Measurements from ENCODE around the gene CTBP2.

The CTBP2 gene

DNA sequence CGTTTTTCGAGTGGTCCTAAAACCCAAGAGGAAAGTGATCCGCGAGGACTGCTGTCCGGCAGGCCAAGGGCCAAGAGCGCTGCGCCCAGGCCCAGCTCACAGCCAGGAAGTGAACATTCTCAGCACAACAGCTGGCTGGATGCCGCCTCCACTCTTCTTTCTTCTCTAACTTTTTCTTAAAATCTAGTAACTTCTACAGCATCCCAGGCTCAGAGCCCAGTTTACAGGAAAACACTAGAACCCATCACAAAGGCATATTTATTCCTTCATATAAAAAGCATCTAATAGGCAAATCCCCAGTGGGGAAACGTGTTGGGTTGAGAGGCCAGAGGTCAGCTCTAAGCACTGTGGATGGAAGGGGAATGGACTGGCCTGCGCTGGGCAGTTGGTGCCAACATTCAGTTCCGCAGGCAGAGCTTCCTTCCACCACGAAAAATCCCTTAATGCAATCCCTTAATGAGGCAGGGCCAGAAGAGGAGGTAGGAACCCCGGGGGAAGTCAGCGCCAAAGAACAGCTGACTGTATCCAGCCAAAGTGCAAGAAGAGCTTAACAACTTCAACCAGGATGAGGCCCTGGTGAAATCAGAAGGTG, 143.7 kb downstream of the CTBP2 start:
- DNase-seq, result no peak

GRCh38 chr10:125016123-125016522, 144.2 kb downstream of the CTBP2 start:
- DNase-seq, result no peak

- no peak for DNase-seq
Observed at GRCh38 chr10:125015356-125015944, 144.9 kb downstream of the CTBP2 start.

DNA sequence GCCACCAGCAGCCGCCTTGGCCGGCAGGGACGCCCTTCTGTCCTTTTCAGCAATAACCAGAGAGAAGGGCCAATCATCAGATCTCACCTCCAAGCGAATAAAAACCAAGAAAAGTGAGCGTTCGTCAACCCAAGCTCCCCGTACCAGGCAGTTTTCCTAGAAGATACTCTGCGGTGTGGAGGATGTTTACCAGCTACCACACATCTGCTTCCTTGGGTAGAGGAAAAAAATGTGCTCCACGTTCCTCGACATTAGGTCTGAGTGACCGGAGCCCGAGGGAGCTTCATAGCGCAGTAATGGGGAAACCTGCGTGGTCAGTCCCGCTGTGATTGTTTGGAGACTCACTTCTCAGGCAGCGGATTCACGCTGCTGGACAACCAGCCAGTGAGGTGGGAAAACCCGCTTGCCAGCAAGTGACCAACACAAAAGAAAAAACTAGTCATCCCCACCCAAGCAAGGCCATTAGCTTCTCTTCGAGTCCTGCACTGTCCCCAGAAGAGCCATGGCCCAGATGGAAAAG, 145.5 kb downstream of the CTBP2 start:
- no peak for DNase-seq

DNA sequence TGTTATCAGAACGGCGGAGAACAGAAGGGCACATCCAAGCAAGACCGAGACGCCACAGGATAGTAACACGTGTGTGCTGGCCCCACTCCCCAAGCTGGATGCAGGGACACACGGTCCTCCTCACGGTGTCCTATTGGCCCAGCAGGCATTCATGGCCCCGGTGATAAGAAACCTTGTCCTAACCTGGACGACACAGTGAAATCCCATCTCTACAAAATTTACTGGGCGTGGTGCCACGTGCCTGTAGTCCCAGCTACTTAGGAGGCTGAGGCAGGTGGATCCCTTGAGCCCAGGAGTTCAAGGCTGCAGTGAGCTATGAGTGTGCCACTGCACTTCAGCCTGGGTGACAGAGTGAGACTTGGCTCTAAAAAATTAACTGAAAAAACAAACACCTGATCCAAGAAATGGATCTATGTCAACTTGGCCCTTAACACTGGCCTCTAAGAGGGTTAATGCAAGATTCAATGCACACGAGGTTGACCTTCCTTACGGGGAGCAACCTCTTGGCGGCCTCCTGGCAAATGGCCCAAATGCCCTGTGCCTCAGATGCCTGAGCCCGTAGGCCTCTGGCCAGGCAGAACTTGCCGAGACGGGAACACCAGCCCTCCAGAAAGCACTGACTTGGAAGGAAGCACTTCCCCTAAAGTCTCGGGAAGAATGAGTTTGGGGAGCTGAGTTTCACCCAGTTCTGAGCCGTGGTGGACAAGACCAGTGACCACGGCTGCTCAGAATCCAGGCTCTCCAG, 146.1 kb downstream of the CTBP2 start:
- no peak for DNase-seq

- no peak for DNase-seq
Observed at GRCh38 chr10:125013529-125013872, 146.9 kb downstream of the CTBP2 start.

- DNase-seq, result no peak
Observed at GRCh38 chr10:125012851-125013528, 147.4 kb downstream of the CTBP2 start.

- no peak for DNase-seq
Observed at GRCh38 chr10:125011926-125012705, 148.2 kb downstream of the CTBP2 start.

GRCh38 chr10:125011171-125011925, 149.0 kb downstream of the CTBP2 start:
- no peak for DNase-seq

DNA sequence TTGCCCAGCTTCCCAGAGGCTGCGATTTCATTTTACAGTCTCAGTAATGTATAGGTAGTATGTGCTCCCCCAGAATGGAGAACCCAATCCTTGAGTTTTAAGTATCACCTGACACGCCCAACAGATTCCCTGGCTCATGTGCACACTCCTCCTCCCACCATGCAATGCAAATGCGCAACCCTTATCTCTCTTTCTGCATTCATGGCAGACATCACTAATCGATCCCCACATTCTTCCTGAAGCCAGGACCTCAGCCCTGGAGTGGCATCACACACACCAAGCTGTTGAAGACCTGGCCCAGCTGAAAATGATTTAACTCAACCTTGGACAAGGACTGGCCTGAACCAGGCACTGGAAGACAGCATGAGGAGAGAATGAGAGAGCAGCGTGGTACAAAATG, 150.0 kb downstream of the CTBP2 start:
- no peak for DNase-seq

GRCh38 chr10:125009661-125010161, 150.7 kb downstream of the CTBP2 start:
- no peak for DNase-seq

DNA sequence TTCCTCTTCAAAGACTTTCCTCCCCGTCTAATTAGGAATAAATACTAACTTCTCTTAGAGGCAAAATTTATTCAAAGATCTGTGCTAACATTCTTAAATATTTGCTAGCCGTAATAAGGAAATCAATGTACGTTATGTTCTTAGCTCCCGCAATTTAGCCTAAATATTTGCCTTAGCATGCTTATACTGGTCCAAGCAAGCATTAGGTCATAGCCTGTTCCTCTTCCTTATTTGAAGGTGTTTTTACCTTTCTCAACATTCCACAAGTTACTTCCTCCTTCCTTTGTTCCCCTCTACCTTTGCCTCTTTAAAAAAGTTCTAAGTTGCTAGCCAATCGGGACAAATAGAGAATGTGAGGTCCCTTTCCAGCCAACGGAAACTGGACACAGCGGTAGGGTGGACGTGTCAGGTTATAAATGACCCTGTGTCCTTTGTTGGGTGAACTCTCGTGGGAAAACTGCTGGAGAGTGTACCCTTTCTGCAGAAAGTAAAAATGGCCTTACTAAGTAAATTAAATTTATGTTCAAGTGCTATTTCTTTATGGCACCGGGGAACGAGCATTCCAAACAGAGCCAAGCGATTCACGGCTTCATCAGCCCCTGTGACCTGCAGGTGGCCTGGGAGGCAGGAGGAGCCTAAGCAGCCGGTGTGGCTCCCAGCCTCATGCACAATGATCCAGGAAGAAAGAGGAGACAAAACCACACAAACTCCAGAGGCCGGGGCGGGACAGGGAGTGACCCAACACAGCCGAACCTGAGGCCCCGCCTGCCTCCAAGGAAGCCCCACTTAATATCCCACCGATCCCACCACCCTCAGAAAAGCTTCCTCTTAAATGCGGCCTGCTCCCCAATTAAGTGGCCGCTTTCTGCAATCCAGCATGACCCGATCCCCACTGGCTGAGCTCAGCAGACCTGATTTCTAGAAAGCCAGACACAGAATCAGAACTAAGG, 151.4 kb downstream of the CTBP2 start:
- DNase-seq, result no peak

DNA sequence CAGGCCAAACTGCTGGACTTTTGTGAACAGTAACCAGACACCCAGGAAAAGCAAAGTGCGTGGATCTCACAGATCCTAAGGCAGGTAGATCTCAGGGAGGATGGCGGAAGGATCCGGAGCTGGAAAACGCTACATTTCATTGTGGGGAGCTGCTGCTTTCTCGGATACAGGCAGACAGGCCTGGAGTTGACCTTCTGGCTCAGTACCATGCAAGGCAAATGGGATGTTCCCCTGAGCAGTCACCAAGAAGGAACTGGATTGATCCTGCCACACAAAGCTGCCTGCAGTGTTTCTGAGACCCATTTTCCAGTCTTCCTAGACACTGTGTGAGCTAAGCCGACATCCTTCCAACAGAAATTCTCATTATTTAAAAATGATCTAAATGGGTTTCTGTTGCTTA, 152.9 kb downstream of the CTBP2 start:
- DNase-seq, result no peak

DNA sequence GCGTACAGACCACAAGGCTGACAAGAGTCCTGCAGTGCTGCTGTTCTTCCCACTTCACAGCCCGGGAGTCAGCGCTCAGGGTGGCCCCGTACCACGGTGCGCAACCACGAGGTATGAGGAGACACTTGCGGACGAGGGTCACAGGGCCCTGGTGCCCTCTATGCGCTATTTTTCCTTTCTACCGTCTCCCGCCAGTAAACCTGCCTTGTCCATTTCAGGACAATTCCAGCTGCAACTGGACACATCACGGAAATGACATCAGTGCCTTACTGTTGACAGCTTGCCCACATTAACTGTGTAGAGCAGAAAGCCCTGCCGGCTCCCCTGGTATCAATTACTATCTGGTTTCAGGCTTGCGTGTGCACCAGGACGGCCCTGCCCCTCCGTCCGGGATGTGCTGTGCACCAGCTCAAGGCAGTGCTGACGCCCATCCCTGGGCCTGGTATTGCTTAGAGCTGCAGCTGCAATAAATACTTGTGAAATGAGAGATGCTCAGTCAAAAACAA, 153.4 kb downstream of the CTBP2 start:
- DNase-seq, result no peak

GRCh38 chr10:125006188-125006680, 154.1 kb downstream of the CTBP2 start:
- DNase-seq, result no peak

GRCh38 chr10:125005312-125006187, 154.8 kb downstream of the CTBP2 start:
- no peak for DNase-seq

GRCh38 chr10:125004571-125005311, 155.6 kb downstream of the CTBP2 start:
- DNase-seq, result no peak

DNA sequence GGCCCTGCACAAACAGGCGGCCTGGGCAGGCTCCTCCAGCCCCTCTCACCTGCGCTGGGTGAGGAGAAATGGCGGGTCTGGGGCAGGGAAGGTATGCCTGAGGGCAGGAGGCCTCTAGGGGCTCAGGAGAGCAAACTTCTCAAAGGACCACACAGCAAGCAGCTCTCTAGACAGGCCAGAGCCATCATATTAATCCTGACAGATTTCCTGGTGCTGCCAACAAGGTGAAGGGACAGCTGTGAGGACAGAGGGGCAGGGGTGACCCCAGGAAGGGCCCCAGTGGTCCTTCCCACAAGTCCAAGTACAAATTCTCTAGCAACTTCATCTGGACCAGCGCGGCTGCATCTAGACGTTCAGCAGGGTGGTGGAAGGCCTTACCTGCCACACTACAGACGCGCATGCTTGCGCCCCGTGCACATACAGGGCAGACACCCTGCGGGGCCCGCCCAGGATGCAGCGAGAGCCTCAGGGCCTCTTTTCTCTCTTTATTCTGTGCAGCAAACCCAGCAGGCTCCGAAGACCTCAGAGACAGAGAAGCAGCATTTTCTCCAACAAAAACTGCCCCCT, 156.4 kb downstream of the CTBP2 start:
- DNase-seq, result no peak
